Suprapubic skin (tissue), 3 donors: Measurements from ENCODE around the gene HNMT.

Source experiments
- POLR2AphosphoS5 ChIP-seq, 3 donors: sonication (generic); formaldehyde crosslinking; IDR thresholded peaks; one replicate each; pipeline ENCODE4 v1.6.1; 2017; ENCODE audit warnings: antibody characterized with exemption in 3 of 3
- TF ChIP-seq, protein P1 (sequence below), 2 donors: fragments of 200-600 bp in 1 of 2; fragments of 450-650 bp in 1 of 2; sonication (generic) in 1 of 2; IDR thresholded peaks; one replicate each; pipeline ENCODE4 v1.5.1; 2016 to 2019; ENCODE audit warnings: antibody characterized with exemption in 2 of 2, mild to moderate bottlenecking in 1 of 2, moderate library complexity in 1 of 2

DNA sequence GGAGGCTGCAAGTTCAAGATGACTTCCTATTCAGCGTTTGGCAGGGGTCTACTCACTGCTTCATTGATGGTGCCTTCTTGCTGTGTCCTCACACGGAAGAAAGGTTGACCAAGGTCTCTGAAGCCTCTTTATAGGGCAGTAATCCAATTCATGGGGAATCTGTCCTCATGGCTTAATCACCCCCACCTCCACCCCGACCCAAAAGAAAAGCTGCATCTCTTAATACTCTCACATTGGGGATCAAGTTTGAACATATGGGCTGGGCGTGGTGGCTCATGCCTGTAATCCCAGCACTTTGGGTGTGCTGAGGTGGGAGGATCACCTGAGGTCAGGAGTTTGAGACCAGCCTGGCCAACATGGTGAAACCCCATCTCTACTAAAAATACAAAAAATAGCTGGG, 36.4 kb upstream of the HNMT start:
- TF ChIP-seq, protein P1, sequence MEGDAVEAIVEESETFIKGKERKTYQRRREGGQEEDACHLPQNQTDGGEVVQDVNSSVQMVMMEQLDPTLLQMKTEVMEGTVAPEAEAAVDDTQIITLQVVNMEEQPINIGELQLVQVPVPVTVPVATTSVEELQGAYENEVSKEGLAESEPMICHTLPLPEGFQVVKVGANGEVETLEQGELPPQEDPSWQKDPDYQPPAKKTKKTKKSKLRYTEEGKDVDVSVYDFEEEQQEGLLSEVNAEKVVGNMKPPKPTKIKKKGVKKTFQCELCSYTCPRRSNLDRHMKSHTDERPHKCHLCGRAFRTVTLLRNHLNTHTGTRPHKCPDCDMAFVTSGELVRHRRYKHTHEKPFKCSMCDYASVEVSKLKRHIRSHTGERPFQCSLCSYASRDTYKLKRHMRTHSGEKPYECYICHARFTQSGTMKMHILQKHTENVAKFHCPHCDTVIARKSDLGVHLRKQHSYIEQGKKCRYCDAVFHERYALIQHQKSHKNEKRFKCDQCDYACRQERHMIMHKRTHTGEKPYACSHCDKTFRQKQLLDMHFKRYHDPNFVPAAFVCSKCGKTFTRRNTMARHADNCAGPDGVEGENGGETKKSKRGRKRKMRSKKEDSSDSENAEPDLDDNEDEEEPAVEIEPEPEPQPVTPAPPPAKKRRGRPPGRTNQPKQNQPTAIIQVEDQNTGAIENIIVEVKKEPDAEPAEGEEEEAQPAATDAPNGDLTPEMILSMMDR (IDR thresholded peaks at IDR 0.05), result no peak
- TF ChIP-seq POLR2AphosphoS5 (IDR thresholded peaks at IDR 0.05), result no peak
